SK-N-SH (cell line): ENCODE measurements around the gene RGS10. TPM values are rescaled to one million over a fixed set of nuclear protein-coding genes. Genes with fewer than 3 reads are reported as not detected.
A peak's percentile ranks its signal among the peaks of the same experiment; 100 is the strongest.

Experiments
- CTCF ChIA-PET: fragments of 300-600, 350-600 bp; formaldehyde crosslinking; extraction: SDS; loops from one replicate; lab custom pipeline; 2021; lab: Yijun Ruan, JAX
- POLR2A ChIA-PET: fragments of 350-600 bp; sonication (Branson Sonifier 250); formaldehyde crosslinking; extraction: SDS; loops from one replicate; lab custom pipeline; 2020; ENCODE audit warnings: antibody characterized with exemption, inconsistent platforms; lab: Yijun Ruan, JAX
- DNase-seq: peaks from one replicate; pipeline ENCODE4 v3.0.0; 2012
- H2AFZ ChIP-seq: fragments of 200-600 bp; sonication (generic); 2 replicates; pipeline ENCODE4 v1.8.1; 2016; ENCODE audit warnings: antibody characterized with exemption, mild to moderate bottlenecking, low read depth
- H3F3A ChIP-seq: fragments of 200-600 bp; sonication (generic); replicated peaks from 2 replicates; pipeline ENCODE3; 2016; ENCODE audit warnings: antibody characterized with exemption, mild to moderate bottlenecking; ENCODE audit not compliant: insufficient read depth
- H3K27ac ChIP-seq, 2 experiments: fragments of 200-500 bp in 1 of 2; fragments of 200-600 bp in 1 of 2; sonication (Bioruptor generic) in 1 of 2; sonication (generic), shearing (Covaris generic) in 1 of 2; 2 replicates each; pipeline versions ENCODE4 v1.5.1 to v1.6.1; 2014 to 2016; ENCODE audit warnings: low read depth in 2 of 2, inconsistent platforms in 1 of 2, low read length in 1 of 2, mild to moderate bottlenecking in 1 of 2, mixed read lengths in 1 of 2
- H3K27me3 ChIP-seq: fragments of 200-600 bp; sonication (generic), shearing (Covaris generic); 2 replicates; pipeline ENCODE4 v1.6.1; 2016; ENCODE audit warnings: mixed run types; ENCODE audit not compliant: insufficient read depth
- H3K36me3 ChIP-seq, 2 experiments: fragments of 200-500 bp in 1 of 2; fragments of 200-600 bp in 1 of 2; sonication (Bioruptor generic) in 1 of 2; sonication (generic) in 1 of 2; replicated peaks in 1 of 2; 2 replicates each; pipeline versions ENCODE3 to v1.5.1; 2014 to 2016; ENCODE audit warnings: low read length in 1 of 2, mild to moderate bottlenecking in 1 of 2; ENCODE audit not compliant: insufficient read depth in 2 of 2, control insufficient read depth in 1 of 2
- H3K4me1 ChIP-seq, 2 experiments: fragments of 200-500 bp in 1 of 2; fragments of 200-600 bp in 1 of 2; sonication (Bioruptor generic) in 1 of 2; sonication (generic), shearing (Covaris generic) in 1 of 2; 2 replicates each; pipeline versions ENCODE4 v1.5.1 to v1.6.1; 2014 to 2016; ENCODE audit warnings: low read depth in 1 of 2, low read length in 1 of 2, mixed run types in 1 of 2; ENCODE audit not compliant: insufficient read depth in 2 of 2, control insufficient read depth in 1 of 2
- H3K4me2 ChIP-seq: fragments of 200-600 bp; sonication (generic), shearing (Covaris generic); 2 replicates; pipeline ENCODE4 v1.6.1; 2017; ENCODE audit warnings: mixed run types
- H3K4me3 ChIP-seq, 2 experiments: fragments of 200-500 bp in 1 of 2; fragments of 200-600 bp in 1 of 2; sonication (Bioruptor generic) in 1 of 2; sonication (generic), shearing (Covaris generic) in 1 of 2; 2 replicates each; pipeline versions ENCODE4 v1.5.1 to v1.8.1; 2014 to 2016; ENCODE audit warnings: low read depth in 2 of 2, inconsistent platforms in 1 of 2, low read length in 1 of 2, mild to moderate bottlenecking in 1 of 2, mixed read lengths in 1 of 2, moderate library complexity in 1 of 2
- H3K79me2 ChIP-seq: fragments of 200-600 bp; sonication (generic); 2 replicates; pipeline ENCODE4 v1.8.1; 2017; ENCODE audit warnings: mild to moderate bottlenecking; ENCODE audit not compliant: insufficient read depth
- H3K9ac ChIP-seq: fragments of 200-600 bp; sonication (generic); 2 replicates; pipeline ENCODE4 v1.6.1; 2017; ENCODE audit warnings: mixed run types
- H3K9me2 ChIP-seq: fragments of 200-600 bp; sonication (generic); 2 replicates; pipeline ENCODE4 v1.6.1; 2017; ENCODE audit warnings: mixed run types
- H3K9me3 ChIP-seq: fragments of 200-600 bp; sonication (generic); 2 replicates; pipeline ENCODE4 v1.6.1; 2017; ENCODE audit warnings: mixed run types, mild to moderate bottlenecking, moderate library complexity
- H4K20me1 ChIP-seq: fragments of 200-600 bp; sonication (generic); 2 replicates; pipeline ENCODE4 v1.6.1; 2017; ENCODE audit warnings: mild to moderate bottlenecking, mixed run types; ENCODE audit not compliant: insufficient read depth
- CHD2 ChIP-seq: fragments of 150-350 bp; IDR thresholded peaks from 2 replicates; pipeline ENCODE4 v1.6.1; 2018; ENCODE audit warnings: low read length; ENCODE audit not compliant: partially characterized antibody
- ELF1 ChIP-seq: IDR thresholded peaks from 2 replicates; pipeline ENCODE4 v1.4.0; 2012
- EZH2phosphoT487 ChIP-seq: fragments of 200-600 bp; sonication (generic); IDR thresholded peaks from 2 replicates; pipeline ENCODE4 v1.6.1; 2017; ENCODE audit warnings: low read depth, mixed run types, mild to moderate bottlenecking, antibody characterized with exemption, moderate library complexity, borderline replicate concordance
- FOXJ3 ChIP-seq: sonication (generic); formaldehyde crosslinking; IDR thresholded peaks from 2 replicates; pipeline ENCODE4 v1.5.1; 2020; ENCODE audit warnings: mild to moderate bottlenecking, missing genetic modification reagents
- IRF3 ChIP-seq: fragments of 150-350 bp; IDR thresholded peaks from 2 replicates; pipeline ENCODE4 v1.6.1; 2016; ENCODE audit warnings: mild to moderate bottlenecking, low read depth, low read length
- JUND ChIP-seq: IDR thresholded peaks from 2 replicates; pipeline ENCODE4 v1.4.0; 2012
- MAX ChIP-seq: IDR thresholded peaks from 2 replicates; pipeline ENCODE4 v1.4.0; 2012; ENCODE audit warnings: low read depth
- MEF2A ChIP-seq: IDR thresholded peaks from 2 replicates; pipeline ENCODE4 v1.4.0; 2012; ENCODE audit warnings: low read depth, borderline replicate concordance
- MXI1 ChIP-seq: IDR thresholded peaks from 2 replicates; pipeline ENCODE4 v1.6.1; 2012; ENCODE audit warnings: mild to moderate bottlenecking, low read depth, low read length, improper control_type of control experiment
- NFIC ChIP-seq: IDR thresholded peaks from 2 replicates; pipeline ENCODE4 v1.4.0; 2012; ENCODE audit warnings: borderline replicate concordance
- PBX3 ChIP-seq: IDR thresholded peaks from 2 replicates; pipeline ENCODE4; 2012
- POLR2AphosphoS5 ChIP-seq: IDR thresholded peaks from 2 replicates; pipeline ENCODE4 v1.6.1; 2012; ENCODE audit warnings: low read depth, low read length
- RCOR1 ChIP-seq: fragments of 150-350 bp; IDR thresholded peaks from 2 replicates; pipeline ENCODE4 v1.6.1; 2017; ENCODE audit warnings: antibody characterized with exemption, low read length
- REST ChIP-seq: IDR thresholded peaks from 2 replicates; pipeline ENCODE4 v1.6.1; 2012; ENCODE audit warnings: mild to moderate bottlenecking, low read depth, low read length, moderate library complexity
- RFX5 ChIP-seq: IDR thresholded peaks from 2 replicates; pipeline ENCODE4 v1.6.1; 2012; ENCODE audit warnings: mild to moderate bottlenecking, improper control_type of control experiment, low read length
- RXRA ChIP-seq: IDR thresholded peaks from 2 replicates; pipeline ENCODE4 v1.4.0; 2012; ENCODE audit warnings: low read depth, mild to moderate bottlenecking, borderline replicate concordance
- SIN3A ChIP-seq: IDR thresholded peaks from 2 replicates; pipeline ENCODE4 v1.6.1; 2012; ENCODE audit warnings: low read depth, mild to moderate bottlenecking, low read length, moderate library complexity, borderline replicate concordance
- SMC3 ChIP-seq: IDR thresholded peaks from 2 replicates; pipeline ENCODE4 v1.6.1; 2012; ENCODE audit warnings: low read depth, low read length, improper control_type of control experiment
- USF1 ChIP-seq: IDR thresholded peaks from 2 replicates; pipeline ENCODE4 v1.4.0; 2012; ENCODE audit warnings: low read depth, borderline replicate concordance
- WGBS: methylation state at CpG from one replicate; pipeline ENCODE4 v1.1.6; 2017; ENCODE audit warnings: low lambda C conversion rate; 5-methylcytosine and 5-hydroxymethylcytosine counted together
- polyA plus RNA-seq, 3 experiments: library from polyadenylated mRNA; depleted of rRNA; stranded (reverse); fragments of >200 nt; gene quantifications; 2 replicates each; pipeline ENCODE4 v1.2.3, GENCODE V29; 2012

RGS10 gene
- polyA plus RNA-seq, 1 of the 3 experiments (the other 2 are of a cell fraction): 44.6 TPM

- peak overlapping the region; percentile 11 to 29; a peak in 2 of 4 replicates for H3K27ac ChIP-seq
- no peak overlapping the region for H3K4me3 ChIP-seq
- H3K4me1 ChIP-seq: peaks cover 3 to 11% of the 10 kb centered on the region in 2 experiments; a peak in 2 of 4 replicates
- TF ChIP-seq MEF2A (no peak), SIN3A (no peak), RXRA (no peak), EZH2phosphoT487 (no peak), PBX3 (no peak), CHD2 (no peak), POLR2AphosphoS5 (no peak), FOXJ3 (CRISPR knock-in tag) (no peak), NFIC (no peak), MAX (no peak), RFX5 (no peak), ELF1 (no peak), RCOR1 (no peak), MXI1 (no peak), SMC3 (no peak), JUND (no peak), IRF3 (no peak), USF1 (no peak), REST (no peak)
- TF ChIP-seq, all 33 proteins: peak for 0
- no peak for DNase-seq
- Histone ChIP-seq H3K27me3 (no peaks in the 10 kb centered on the region), H2AFZ (no peak overlapping the region), H3K36me3 (peaks cover 2 to 8% of the 10 kb centered on the region in 2 experiments), H4K20me1 (no peaks in the 10 kb centered on the region), H3K9me2 (no peaks in the 10 kb centered on the region), H3K9me3 (no peaks in the 10 kb centered on the region), H3F3A (peaks cover 27% of the 10 kb centered on the region), H3K4me2 (no peak overlapping the region), H3K79me2 (peaks cover 22% of the 10 kb centered on the region), H3K9ac (no peak overlapping the region)
- ChIA-PET POLR2A (no interaction called here), CTCF (interaction anchor here (1.4 to 3.6 kb wide), 3 partner anchors 18 to 326 kb away, joined by 5 to 17 read pairs (median 6); partner anchors contain the start of gene RGS10)
- 92% methylated on average over 5 of the region's 5 CpGs for WGBS
Observed at GRCh38 chr10:119525116-119525515, 17.4 kb downstream of the RGS10 start.
